Parathyroid adenoma (tissue), 2 donors: ENCODE data around the gene FBRSL1.

Experiments used
- H2AFZ ChIP-seq: fragments of 300-600 bp; sonication (generic); one replicate; pipeline ENCODE4 v1.7.0; 2017; ENCODE audit warnings: antibody characterized with exemption, mild to moderate bottlenecking
- H3K27ac ChIP-seq: fragments of 300-600 bp; sonication (generic); one replicate; pipeline ENCODE4 v1.7.0; 2017
- H3K27me3 ChIP-seq: fragments of 300-600 bp; sonication (generic); one replicate; pipeline ENCODE4 v1.7.0; 2017; ENCODE audit warnings: low read length; ENCODE audit not compliant: control insufficient read depth, insufficient read depth
- H3K36me3 ChIP-seq: fragments of 300-600 bp; sonication (generic); one replicate; pipeline ENCODE4 v1.7.0; 2017; ENCODE audit warnings: low read length; ENCODE audit not compliant: control insufficient read depth, insufficient read depth
- H3K4me1 ChIP-seq: fragments of 300-600 bp; sonication (generic); one replicate; pipeline ENCODE4 v1.7.0; 2017; ENCODE audit warnings: control low read depth
- H3K4me2 ChIP-seq: fragments of 300-600 bp; sonication (generic); one replicate; pipeline ENCODE4 v1.7.0; 2017; ENCODE audit warnings: low read length
- H3K4me3 ChIP-seq: fragments of 300-600 bp; sonication (generic); one replicate; pipeline ENCODE4 v1.7.0; 2017; ENCODE audit warnings: low read depth, low read length
- H3K79me2 ChIP-seq: fragments of 300-600 bp; sonication (generic); one replicate; pipeline ENCODE4 v1.7.0; 2017; ENCODE audit warnings: control low read depth
- H3K9ac ChIP-seq: fragments of 300-600 bp; sonication (generic); one replicate; pipeline ENCODE4 v1.7.0; 2017; ENCODE audit warnings: mild to moderate bottlenecking
- H3K9me3 ChIP-seq: fragments of 300-600 bp; sonication (generic); one replicate; pipeline ENCODE4 v1.7.0; 2017; ENCODE audit warnings: low read length; ENCODE audit not compliant: control insufficient read depth
- CTCF ChIP-seq: fragments of 300-600 bp; sonication (generic); IDR thresholded peaks from one replicate; pipeline ENCODE4 v1.7.0; 2017; ENCODE audit warnings: antibody characterized with exemption, mild to moderate bottlenecking
- donor health status: primary hyperparathyroidism.

The FBRSL1 gene

GRCh38 chr12:132548430-132549058, 58.6 kb downstream of the FBRSL1 start:
- no peak overlapping the region for H3K9ac ChIP-seq
- H3K27ac ChIP-seq = no peak overlapping the region
- no peak overlapping the region for H2AFZ ChIP-seq
- no peak overlapping the region for H3K4me2 ChIP-seq
- no peaks in the 10 kb centered on the region for H3K27me3 ChIP-seq
- no peak overlapping the region for H3K4me3 ChIP-seq
- peaks cover 9% of the 10 kb centered on the region for H3K79me2 ChIP-seq
- TF ChIP-seq CTCF = no peak
- H3K9me3 ChIP-seq = no peaks in the 10 kb centered on the region
- no peaks in the 10 kb centered on the region for H3K4me1 ChIP-seq
- no peaks in the 10 kb centered on the region for H3K36me3 ChIP-seq

- no peak overlapping the region for H3K27ac ChIP-seq
- no peak for TF ChIP-seq CTCF
- no peak overlapping the region for H3K4me2 ChIP-seq
Observed at GRCh38 chr12:132549059-132549458, 59.1 kb downstream of the FBRSL1 start.

GRCh38 chr12:132550014-132550802, 60.3 kb downstream of the FBRSL1 start:
- no peaks in the 10 kb centered on the region for H3K9me3 ChIP-seq
- H3K4me1 ChIP-seq = no peaks in the 10 kb centered on the region
- no peak overlapping the region for H3K4me2 ChIP-seq
- H3K27ac ChIP-seq = no peak overlapping the region
- no peak overlapping the region for H2AFZ ChIP-seq
- H3K9ac ChIP-seq = no peak overlapping the region
- H3K4me3 ChIP-seq = no peak overlapping the region
- H3K27me3 ChIP-seq = no peaks in the 10 kb centered on the region
- peaks cover 3% of the 10 kb centered on the region for H3K79me2 ChIP-seq
- no peak for TF ChIP-seq CTCF
- no peaks in the 10 kb centered on the region for H3K36me3 ChIP-seq

More at GRCh38 chr12:132549059-132549458, 59.1 kb downstream of the FBRSL1 start:
- Histone ChIP-seq H3K79me2 (peaks cover 7% of the 10 kb centered on the region), H3K27me3 (no peaks in the 10 kb centered on the region), H2AFZ (no peak overlapping the region), H3K9me3 (no peaks in the 10 kb centered on the region), H3K9ac (no peak overlapping the region), H3K36me3 (no peaks in the 10 kb centered on the region), H3K4me1 (no peaks in the 10 kb centered on the region), H3K4me3 (no peak overlapping the region)

- Histone ChIP-seq H2AFZ (no peak overlapping the region), H3K9ac (no peak overlapping the region), H3K27me3 (no peaks in the 10 kb centered on the region), H3K36me3 (no peaks in the 10 kb centered on the region), H3K4me1 (no peaks in the 10 kb centered on the region), H3K9me3 (no peaks in the 10 kb centered on the region), H3K79me2 (no peaks in the 10 kb centered on the region), H3K4me3 (no peak overlapping the region), H3K27ac (no peak overlapping the region), H3K4me2 (no peak overlapping the region)
- TF ChIP-seq CTCF = no peak
Observed at GRCh38 chr12:132550830-132551640, 61.1 kb downstream of the FBRSL1 start.
